IMR-90 (cell line): ENCODE data around the gene BTNL2. TPM values are rescaled to one million over a fixed set of nuclear protein-coding genes. Genes with fewer than 3 reads are reported as not detected.

Experiments used
- ATAC-seq: fragments of 200-7000 bp; cut with Tn5 transposase; 2 replicates; pipeline ENCODE4 v1.9.1; 2020; ENCODE audit warnings: low read depth, mild to moderate bottlenecking, moderate library complexity
- BruUV-seq: library from RNA; stranded (reverse); fragments of 400-500 nt; replicated peaks from 2 replicates; lab custom pipeline; 2021; lab: Mats Ljungman, UMichigan
- CTCF ChIA-PET: fragments of 300-600 bp; formaldehyde crosslinking; extraction: SDS; loops from one replicate; lab custom pipeline; 2021; ENCODE audit warnings: antibody characterized with exemption; lab: Yijun Ruan, JAX
- POLR2A ChIA-PET: fragments of 300-600 bp; sonication (Branson Sonifier 250); formaldehyde crosslinking; loops from one replicate; lab custom pipeline; 2022; ENCODE audit warnings: antibody characterized with exemption; ENCODE audit not compliant: unreplicated experiment; lab: Charles Lee
- DNase-seq: peaks from one replicate; pipeline ENCODE4 v3.0.0; 2013
- H2AFZ ChIP-seq: replicated peaks from 2 replicates; pipeline ENCODE3; 2013; ENCODE audit warnings: low read length, mild to moderate bottlenecking; ENCODE audit not compliant: poor library complexity
- H2AK5ac ChIP-seq: 2 replicates; pipeline ENCODE4 v1.6.1; 2013; ENCODE audit warnings: low read depth, low read length, inconsistent platforms
- H2AK9ac ChIP-seq: replicated peaks from 2 replicates; pipeline ENCODE3; 2013; ENCODE audit warnings: mild to moderate bottlenecking, low read depth, low read length, moderate library complexity; ENCODE audit not compliant: poor library complexity
- H2BK120ac ChIP-seq: 2 replicates; pipeline ENCODE4 v1.6.1; 2013; ENCODE audit warnings: low read depth, low read length, inconsistent platforms
- H2BK15ac ChIP-seq: 3 replicates; pipeline ENCODE4 v1.6.1; 2013; ENCODE audit warnings: low read depth, low read length, inconsistent platforms
- H2BK20ac ChIP-seq: 2 replicates; pipeline ENCODE4 v1.6.1; 2013; ENCODE audit warnings: low read depth, mild to moderate bottlenecking, inconsistent platforms, low read length, moderate library complexity
- H2BK5ac ChIP-seq: 2 replicates; pipeline ENCODE4 v1.6.1; 2013; ENCODE audit warnings: mild to moderate bottlenecking, low read depth, low read length, inconsistent platforms; ENCODE audit not compliant: poor library complexity, severe bottlenecking
- H3K14ac ChIP-seq: replicated peaks from 2 replicates; pipeline ENCODE4 v1.6.1; 2013; ENCODE audit warnings: low read depth, low read length, inconsistent platforms
- H3K18ac ChIP-seq: 2 replicates; pipeline ENCODE4 v1.6.1; 2013; ENCODE audit warnings: low read depth, low read length, control low read depth
- H3K23ac ChIP-seq: 2 replicates; pipeline ENCODE4 v1.6.1; 2013; ENCODE audit warnings: low read depth, low read length, inconsistent platforms
- H3K27ac ChIP-seq: 2 replicates; pipeline ENCODE4 v1.5.1; 2013; ENCODE audit warnings: mild to moderate bottlenecking, control low read depth, low read length; ENCODE audit not compliant: insufficient read depth
- H3K27me3 ChIP-seq: 2 replicates; pipeline ENCODE4 v1.6.1; 2013; ENCODE audit warnings: low read length; ENCODE audit not compliant: control insufficient read depth, insufficient read depth
- H3K36me3 ChIP-seq: 2 replicates; pipeline ENCODE4 v1.6.1; 2013; ENCODE audit warnings: low read length, mixed read lengths; ENCODE audit not compliant: control insufficient read depth, insufficient read depth
- H3K4ac ChIP-seq: 2 replicates; pipeline ENCODE4 v1.6.1; 2013; ENCODE audit warnings: low read depth, low read length, inconsistent platforms
- H3K4me1 ChIP-seq: 2 replicates; pipeline ENCODE4 v1.6.1; 2013; ENCODE audit warnings: low read length, mixed read lengths; ENCODE audit not compliant: control insufficient read depth, insufficient read depth
- H3K4me2 ChIP-seq: 2 replicates; pipeline ENCODE4 v1.6.1; 2013; ENCODE audit warnings: low read depth, mild to moderate bottlenecking, control low read depth, low read length, moderate library complexity
- H3K4me3 ChIP-seq: 2 replicates; pipeline ENCODE4 v1.5.1; 2013; ENCODE audit warnings: low read depth, mild to moderate bottlenecking, control low read depth, low read length, moderate library complexity; ENCODE audit not compliant: insufficient read depth
- H3K56ac ChIP-seq: 2 replicates; pipeline ENCODE4 v1.6.1; 2013; ENCODE audit warnings: low read length, inconsistent platforms; ENCODE audit not compliant: insufficient read depth; ENCODE audit errors: extremely low read depth
- H3K79me1 ChIP-seq, 2 experiments: 2 replicates each; pipeline ENCODE4 v1.6.1; 2013; ENCODE audit warnings: low read length in 2 of 2, inconsistent platforms in 1 of 2, low read depth in 1 of 2
- H3K9ac ChIP-seq: 2 replicates; pipeline ENCODE4 v1.6.1; 2013; ENCODE audit warnings: low read depth, low read length, control low read depth
- H3K9me1 ChIP-seq: 2 replicates; pipeline ENCODE4 v1.6.1; 2013; ENCODE audit warnings: low read length, inconsistent platforms; ENCODE audit not compliant: insufficient read depth
- H3K9me3 ChIP-seq: 2 replicates; pipeline ENCODE4 v1.6.1; 2013; ENCODE audit warnings: low read length; ENCODE audit not compliant: control insufficient read depth, insufficient read depth
- H4K20me1 ChIP-seq: 2 replicates; pipeline ENCODE4 v1.6.1; 2013; ENCODE audit warnings: low read length, inconsistent platforms; ENCODE audit not compliant: insufficient read depth
- H4K5ac ChIP-seq: 2 replicates; pipeline ENCODE4 v1.6.1; 2013; ENCODE audit warnings: mild to moderate bottlenecking, low read depth, low read length, control low read depth
- H4K8ac ChIP-seq, 2 experiments: 2 replicates each; pipeline ENCODE4 v1.6.1; 2013; ENCODE audit warnings: low read depth in 2 of 2, low read length in 2 of 2, control low read depth in 1 of 2, inconsistent platforms in 1 of 2
- H4K91ac ChIP-seq: 2 replicates; pipeline ENCODE4 v1.6.1; 2013; ENCODE audit warnings: low read depth, low read length, inconsistent platforms; ENCODE audit not compliant: insufficient read depth
- CHD1 ChIP-seq: IDR thresholded peaks from 2 replicates; pipeline ENCODE4 v1.6.1; 2012; ENCODE audit warnings: low read depth, low read length, improper control_type of control experiment
- NFE2L2 ChIP-seq: fragments of 150-350 bp; IDR thresholded peaks from 2 replicates; pipeline ENCODE4 v1.6.1; 2016; ENCODE audit warnings: low read depth, mild to moderate bottlenecking, low read length
- RCOR1 ChIP-seq: IDR thresholded peaks from 2 replicates; pipeline ENCODE4 v1.6.1; 2012; ENCODE audit warnings: mild to moderate bottlenecking, low read length, improper control_type of control experiment; ENCODE audit not compliant: insufficient replicate concordance
- RFX5 ChIP-seq: IDR thresholded peaks from 2 replicates; pipeline ENCODE4 v1.8.0; 2012; ENCODE audit warnings: low read depth, mild to moderate bottlenecking, low read length, moderate library complexity
- WGBS, 2 experiments: methylation state at CpG; one replicate each; pipeline versions ENCODE4 v1.1.5 to v1.1.7; 2013; ENCODE audit warnings: missing lambda C conversion rate in 2 of 2; ENCODE audit not compliant: insufficient read length in 1 of 2; ENCODE audit errors: extremely low coverage in 2 of 2; 5-methylcytosine and 5-hydroxymethylcytosine counted together
- dilution Hi-C: fragments of 300-500 bp; cut with HindIII; formaldehyde crosslinking; loops from one replicate; pipeline ENCODE4 v1.14.3; 2018; ENCODE audit warnings: low sequenced_read_pairs; ENCODE audit not compliant: unreplicated experiment
- in situ Hi-C: fragments of 300-500 bp; cut with MboI; formaldehyde crosslinking; loops from 3 replicates; pipeline ENCODE4 v1.14.3; 2019; ENCODE audit warnings: low sequenced_read_pairs, inconsistent platforms, mixed read lengths
- intact Hi-C: fragments of 100-400 bp; cut with micrococcal nuclease; formaldehyde crosslinking; loops from 2 replicates; pipeline ENCODE4 v1.10.0; 2022
- polyA plus RNA-seq, 3 experiments: library from polyadenylated mRNA; depleted of rRNA; stranded (reverse); fragments of >200 nt; gene quantifications; 2 replicates each; pipeline ENCODE4 v1.2.3, GENCODE V29; 2012; ENCODE audit warnings: low replicate concordance in 1 of 3
- total RNA-seq: library from RNA; depleted of rRNA; stranded (reverse); fragments of >200 nt; gene quantifications from 2 replicates; pipeline ENCODE4 v1.2.3, GENCODE V29; 2012
- TF ChIP-seq, protein P1 (sequence below): fragments of 150-350 bp; IDR thresholded peaks from 2 replicates; pipeline ENCODE4 v1.6.1; 2017; ENCODE audit warnings: mild to moderate bottlenecking, antibody characterized with exemption, low read length, low read depth
- TF ChIP-seq, protein P2 (sequence below): fragments of 150-350 bp; IDR thresholded peaks from 2 replicates; pipeline ENCODE4 v1.6.1; 2016; ENCODE audit warnings: low read depth, mild to moderate bottlenecking, low read length, moderate library complexity, borderline replicate concordance

Gene BTNL2
- total and polyA plus RNA-seq, 2 of the 4 experiments (the other 2 are of a cell fraction), result not detected

DNA sequence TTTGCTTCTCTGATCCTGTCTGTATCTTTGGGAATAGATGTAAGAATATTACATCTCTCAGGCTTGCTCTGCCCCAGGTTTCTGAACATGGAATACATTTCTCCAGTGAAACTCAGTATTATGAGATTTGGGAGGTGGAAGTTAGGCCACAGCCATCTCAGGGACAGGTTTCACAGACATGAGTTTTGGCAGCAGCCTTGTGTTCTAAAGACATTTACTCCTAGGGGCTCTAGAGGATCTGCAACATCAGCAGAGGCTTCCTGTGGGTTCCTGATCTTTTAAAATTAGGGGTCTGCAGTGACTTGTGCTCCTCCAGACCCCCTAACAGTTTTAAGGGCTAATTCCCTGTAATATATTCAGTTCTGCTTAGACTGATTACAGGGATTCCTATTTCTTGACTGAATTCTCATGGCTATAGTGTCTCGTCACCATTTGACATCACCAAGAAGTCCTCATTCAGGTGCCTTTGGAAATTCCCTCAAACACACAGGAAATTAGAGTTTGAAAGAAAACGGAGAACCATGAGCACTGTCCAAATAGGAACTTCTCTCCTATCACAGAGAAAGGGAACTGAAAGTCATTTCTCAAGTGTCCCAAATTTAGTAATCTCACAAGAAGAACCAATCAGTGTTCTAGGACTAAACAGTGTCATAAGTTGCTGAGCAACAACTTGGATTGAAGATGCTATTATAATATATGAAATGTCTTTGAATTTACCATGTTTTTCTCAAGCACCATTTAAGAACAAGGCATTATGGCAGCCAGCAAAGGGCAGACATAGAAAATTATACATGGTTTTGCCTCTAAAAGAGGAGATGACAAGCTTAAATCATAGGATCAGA lies 30.2 kb upstream of the BTNL2 start:
- 50% methylated on average over 1 of the region's 2 CpGs; no CpG with 5 or more reads in 1 of the 2 experiments for WGBS, 2 experiments
- H4K20me1 ChIP-seq, result no peaks in the 10 kb centered on the region
- no peak overlapping the region for H4K5ac ChIP-seq
- no peak overlapping the region for H3K27ac ChIP-seq
- ChIA-PET CTCF (interaction anchor here (0.5 kb wide), 1 partner anchor 9 kb away, joined by 4 read pairs; no protein-coding TSS in a partner anchor), POLR2A (no interaction called here)
- no peaks in the 10 kb centered on the region for H3K36me3 ChIP-seq
- no peaks in the 10 kb centered on the region for H3K79me1 ChIP-seq
- no peak overlapping the region for H2BK120ac ChIP-seq
- no TSS peak for BruUV-seq
- no peak overlapping the region for H2AK5ac ChIP-seq
- H3K18ac ChIP-seq, result no peak overlapping the region
- intact Hi-C loops, result no loop called here
- no peak overlapping the region for H3K4me3 ChIP-seq
- ATAC-seq, result peak; percentile 67
- H3K56ac ChIP-seq, result no peak overlapping the region
- peak; percentile 17 for DNase-seq
- TF ChIP-seq, protein P1, sequence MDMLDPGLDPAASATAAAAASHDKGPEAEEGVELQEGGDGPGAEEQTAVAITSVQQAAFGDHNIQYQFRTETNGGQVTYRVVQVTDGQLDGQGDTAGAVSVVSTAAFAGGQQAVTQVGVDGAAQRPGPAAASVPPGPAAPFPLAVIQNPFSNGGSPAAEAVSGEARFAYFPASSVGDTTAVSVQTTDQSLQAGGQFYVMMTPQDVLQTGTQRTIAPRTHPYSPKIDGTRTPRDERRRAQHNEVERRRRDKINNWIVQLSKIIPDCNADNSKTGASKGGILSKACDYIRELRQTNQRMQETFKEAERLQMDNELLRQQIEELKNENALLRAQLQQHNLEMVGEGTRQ, result no peak
- no peak for TF ChIP-seq CHD1
- no peak for TF ChIP-seq RCOR1
- TF ChIP-seq, protein P2, sequence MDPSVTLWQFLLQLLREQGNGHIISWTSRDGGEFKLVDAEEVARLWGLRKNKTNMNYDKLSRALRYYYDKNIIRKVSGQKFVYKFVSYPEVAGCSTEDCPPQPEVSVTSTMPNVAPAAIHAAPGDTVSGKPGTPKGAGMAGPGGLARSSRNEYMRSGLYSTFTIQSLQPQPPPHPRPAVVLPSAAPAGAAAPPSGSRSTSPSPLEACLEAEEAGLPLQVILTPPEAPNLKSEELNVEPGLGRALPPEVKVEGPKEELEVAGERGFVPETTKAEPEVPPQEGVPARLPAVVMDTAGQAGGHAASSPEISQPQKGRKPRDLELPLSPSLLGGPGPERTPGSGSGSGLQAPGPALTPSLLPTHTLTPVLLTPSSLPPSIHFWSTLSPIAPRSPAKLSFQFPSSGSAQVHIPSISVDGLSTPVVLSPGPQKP, result no peak
- TF ChIP-seq RFX5, result peak; percentile 94
- no peak for TF ChIP-seq NFE2L2
- in situ Hi-C loops, result no loop called here
- H2BK20ac ChIP-seq, result no peak overlapping the region
- no peak overlapping the region for H3K14ac ChIP-seq
- no peak overlapping the region for H3K9ac ChIP-seq
- H2BK15ac ChIP-seq, result no peak overlapping the region
- H3K9me3 ChIP-seq, result no peaks in the 10 kb centered on the region
- H2BK5ac ChIP-seq, result no peak overlapping the region
- no peak overlapping the region for H3K4me2 ChIP-seq
- dilution Hi-C loops, result no loop called here
- no peak overlapping the region for H3K4ac ChIP-seq
- no peaks in the 10 kb centered on the region; the same call in 1 of the 2 replicates for H3K27me3 ChIP-seq
- no peak overlapping the region for H2AK9ac ChIP-seq
- H4K8ac ChIP-seq, result no peak overlapping the region
- no peak overlapping the region for H3K23ac ChIP-seq
- no peak overlapping the region for H2AFZ ChIP-seq
- H3K4me1 ChIP-seq, result no peaks in the 10 kb centered on the region
- H3K9me1 ChIP-seq, result no peaks in the 10 kb centered on the region
- no peak overlapping the region for H4K91ac ChIP-seq
